Parathyroid adenoma (tissue), 2 donors: Measurements from ENCODE around the gene BRSK1.

Experiments
- H2AFZ ChIP-seq: fragments of 300-600 bp; sonication (generic); one replicate; pipeline ENCODE4 v1.7.0; 2017; ENCODE audit warnings: antibody characterized with exemption, mild to moderate bottlenecking
- H3K27ac ChIP-seq: fragments of 300-600 bp; sonication (generic); one replicate; pipeline ENCODE4 v1.7.0; 2017
- H3K27me3 ChIP-seq: fragments of 300-600 bp; sonication (generic); one replicate; pipeline ENCODE4 v1.7.0; 2017; ENCODE audit warnings: low read length; ENCODE audit not compliant: control insufficient read depth, insufficient read depth
- H3K36me3 ChIP-seq: fragments of 300-600 bp; sonication (generic); one replicate; pipeline ENCODE4 v1.7.0; 2017; ENCODE audit warnings: low read length; ENCODE audit not compliant: control insufficient read depth, insufficient read depth
- H3K4me1 ChIP-seq: fragments of 300-600 bp; sonication (generic); one replicate; pipeline ENCODE4 v1.7.0; 2017; ENCODE audit warnings: control low read depth
- H3K4me2 ChIP-seq: fragments of 300-600 bp; sonication (generic); one replicate; pipeline ENCODE4 v1.7.0; 2017; ENCODE audit warnings: low read length
- H3K4me3 ChIP-seq: fragments of 300-600 bp; sonication (generic); one replicate; pipeline ENCODE4 v1.7.0; 2017; ENCODE audit warnings: low read depth, low read length
- H3K79me2 ChIP-seq: fragments of 300-600 bp; sonication (generic); one replicate; pipeline ENCODE4 v1.7.0; 2017; ENCODE audit warnings: control low read depth
- H3K9ac ChIP-seq: fragments of 300-600 bp; sonication (generic); one replicate; pipeline ENCODE4 v1.7.0; 2017; ENCODE audit warnings: mild to moderate bottlenecking
- H3K9me3 ChIP-seq: fragments of 300-600 bp; sonication (generic); one replicate; pipeline ENCODE4 v1.7.0; 2017; ENCODE audit warnings: low read length; ENCODE audit not compliant: control insufficient read depth
- TF ChIP-seq, protein P1 (sequence below): fragments of 300-600 bp; sonication (generic); IDR thresholded peaks from one replicate; pipeline ENCODE4 v1.7.0; 2017; ENCODE audit warnings: antibody characterized with exemption, mild to moderate bottlenecking
- donor health status: primary hyperparathyroidism.

The BRSK1 gene

DNA sequence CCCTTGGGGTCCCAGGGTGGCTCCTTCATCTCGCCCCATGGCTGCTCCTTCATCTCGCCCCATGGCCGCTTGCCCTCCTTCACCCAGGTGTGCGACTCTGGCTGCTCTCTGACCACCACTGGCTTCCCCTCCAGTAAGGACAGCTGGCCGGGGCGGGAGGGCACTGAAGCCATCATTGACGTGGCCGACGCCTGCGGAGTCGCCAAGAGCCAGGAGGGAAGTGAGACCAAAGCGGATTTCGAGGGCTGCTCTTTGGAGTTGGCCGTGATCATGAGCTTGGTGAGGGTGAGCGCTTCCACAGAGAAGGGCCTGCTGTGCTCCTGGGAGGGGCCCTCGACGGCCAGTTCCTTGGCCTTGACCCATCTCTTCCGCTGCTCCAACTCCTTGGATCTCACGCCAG, 74.7 kb downstream of the BRSK1 start:
- no peak overlapping the region for H2AFZ ChIP-seq
- no peak overlapping the region for H3K4me2 ChIP-seq
- H3K9me3 ChIP-seq, result no peaks in the 10 kb centered on the region
- TF ChIP-seq, protein P1, sequence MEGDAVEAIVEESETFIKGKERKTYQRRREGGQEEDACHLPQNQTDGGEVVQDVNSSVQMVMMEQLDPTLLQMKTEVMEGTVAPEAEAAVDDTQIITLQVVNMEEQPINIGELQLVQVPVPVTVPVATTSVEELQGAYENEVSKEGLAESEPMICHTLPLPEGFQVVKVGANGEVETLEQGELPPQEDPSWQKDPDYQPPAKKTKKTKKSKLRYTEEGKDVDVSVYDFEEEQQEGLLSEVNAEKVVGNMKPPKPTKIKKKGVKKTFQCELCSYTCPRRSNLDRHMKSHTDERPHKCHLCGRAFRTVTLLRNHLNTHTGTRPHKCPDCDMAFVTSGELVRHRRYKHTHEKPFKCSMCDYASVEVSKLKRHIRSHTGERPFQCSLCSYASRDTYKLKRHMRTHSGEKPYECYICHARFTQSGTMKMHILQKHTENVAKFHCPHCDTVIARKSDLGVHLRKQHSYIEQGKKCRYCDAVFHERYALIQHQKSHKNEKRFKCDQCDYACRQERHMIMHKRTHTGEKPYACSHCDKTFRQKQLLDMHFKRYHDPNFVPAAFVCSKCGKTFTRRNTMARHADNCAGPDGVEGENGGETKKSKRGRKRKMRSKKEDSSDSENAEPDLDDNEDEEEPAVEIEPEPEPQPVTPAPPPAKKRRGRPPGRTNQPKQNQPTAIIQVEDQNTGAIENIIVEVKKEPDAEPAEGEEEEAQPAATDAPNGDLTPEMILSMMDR, result no peak
- H3K9ac ChIP-seq, result no peak overlapping the region
- H3K4me3 ChIP-seq, result no peak overlapping the region
- no peaks in the 10 kb centered on the region for H3K4me1 ChIP-seq
- H3K27me3 ChIP-seq, result no peaks in the 10 kb centered on the region
- no peaks in the 10 kb centered on the region for H3K79me2 ChIP-seq
- H3K36me3 ChIP-seq, result no peaks in the 10 kb centered on the region
- H3K27ac ChIP-seq, result no peak overlapping the region

DNA sequence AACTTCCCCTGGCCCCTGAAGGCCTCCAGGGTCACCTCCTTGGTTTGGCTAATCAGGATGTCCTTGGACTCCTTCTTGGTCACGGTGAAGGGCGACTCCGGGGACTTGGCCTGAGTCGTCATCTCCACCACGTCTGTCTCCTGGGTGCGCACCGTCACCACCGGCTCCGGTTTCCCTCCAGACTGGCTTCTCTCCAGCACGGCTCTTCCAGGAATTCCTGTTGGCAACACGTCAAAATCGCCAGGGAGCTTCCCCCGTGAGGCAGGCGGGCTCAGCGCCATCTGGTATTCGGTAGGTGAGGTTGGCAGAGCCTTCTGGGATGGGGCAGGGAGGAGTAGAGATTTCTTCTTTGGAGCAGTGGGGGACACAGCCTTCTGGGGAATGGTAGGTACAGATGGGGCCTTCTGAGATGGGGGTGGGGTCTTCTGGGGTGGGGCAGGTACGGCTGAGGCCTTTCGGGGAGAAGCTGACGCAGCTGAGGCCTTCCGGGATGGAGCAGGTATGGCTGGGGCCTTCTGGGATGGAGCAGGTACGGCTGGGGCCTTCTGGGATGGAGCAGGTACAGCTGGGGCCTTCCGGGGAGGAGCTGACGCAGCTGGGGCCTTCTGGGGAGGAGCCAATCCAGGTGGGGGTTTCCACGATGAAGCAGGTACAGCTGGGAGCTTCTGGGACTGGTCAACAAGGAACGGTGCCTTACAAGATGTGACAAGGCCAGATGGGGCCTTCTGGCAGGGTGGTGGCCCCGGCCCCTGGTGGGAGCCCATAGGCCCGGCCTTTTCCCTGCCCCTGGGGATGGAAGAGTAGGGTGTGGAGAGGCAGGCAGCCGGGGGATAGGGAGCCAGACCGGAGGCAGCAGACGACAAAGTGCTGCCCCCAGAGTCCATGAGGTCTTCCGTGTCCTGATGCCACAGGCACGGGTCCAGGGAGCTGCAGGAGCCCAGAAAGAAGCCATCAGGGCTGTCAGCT, 75.4 kb downstream of the BRSK1 start:
- Histone ChIP-seq H3K4me1 (no peaks in the 10 kb centered on the region), H3K9me3 (no peaks in the 10 kb centered on the region), H2AFZ (no peak overlapping the region), H3K27me3 (no peaks in the 10 kb centered on the region), H3K4me2 (no peak overlapping the region), H3K27ac (no peak overlapping the region), H3K4me3 (no peak overlapping the region), H3K79me2 (no peaks in the 10 kb centered on the region), H3K9ac (no peak overlapping the region), H3K36me3 (no peaks in the 10 kb centered on the region)
- TF ChIP-seq, protein P1, result no peak

DNA sequence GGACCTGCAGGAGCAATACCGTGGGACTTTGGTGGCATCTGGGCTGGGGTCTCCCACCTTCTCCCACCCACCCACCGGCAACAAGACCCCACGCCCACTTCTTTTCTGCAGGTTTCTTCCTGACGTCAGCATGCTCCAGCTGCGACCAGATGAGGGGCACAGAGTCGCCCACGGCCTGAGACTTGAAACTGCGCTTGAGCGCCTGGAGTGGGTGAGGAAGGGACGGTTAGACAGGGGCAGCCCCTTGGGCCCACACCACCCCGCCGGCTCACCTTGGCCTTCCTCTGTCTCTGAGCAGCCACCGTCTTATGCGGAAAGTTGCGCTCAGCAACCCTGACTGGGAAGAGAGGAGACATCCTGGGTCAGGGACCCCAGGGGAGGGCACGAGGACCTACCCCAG, 77.1 kb downstream of the BRSK1 start:
- Histone ChIP-seq H3K79me2 (no peaks in the 10 kb centered on the region), H3K9ac (no peak overlapping the region), H3K36me3 (no peaks in the 10 kb centered on the region), H3K27me3 (no peaks in the 10 kb centered on the region), H2AFZ (no peak overlapping the region), H3K27ac (no peak overlapping the region), H3K4me3 (no peak overlapping the region), H3K9me3 (no peaks in the 10 kb centered on the region), H3K4me2 (no peak overlapping the region), H3K4me1 (no peaks in the 10 kb centered on the region)
- TF ChIP-seq, protein P1, result no peak
